H1 (cell line): Measurements from ENCODE around the gene CCDC157. TPM values are rescaled to one million over a fixed set of nuclear protein-coding genes. Genes with fewer than 3 reads are reported as not detected.

Source experiments
- CBX5 ChIP-seq: fragments of 300-800, 300-1000 bp; sonication (generic); IDR thresholded peaks from 2 replicates; pipeline ENCODE4 v1.7.1; 2016; ENCODE audit warnings: antibody characterized with exemption, low read length, low read depth
- FOSL1 ChIP-seq: IDR thresholded peaks from 2 replicates; pipeline ENCODE4 v1.6.1; 2011; ENCODE audit warnings: mild to moderate bottlenecking, low read depth, low read length, moderate library complexity; ENCODE audit not compliant: insufficient read depth
- GABPA ChIP-seq: IDR thresholded peaks from 2 replicates; pipeline ENCODE4 v1.6.1; 2011; ENCODE audit warnings: mild to moderate bottlenecking, low read length, moderate library complexity, borderline replicate concordance; ENCODE audit not compliant: insufficient read depth
- JUN ChIP-seq: IDR thresholded peaks from 2 replicates; pipeline ENCODE4 v1.6.1; 2011; ENCODE audit warnings: low read depth, mild to moderate bottlenecking, improper control_type of control experiment, low read length
- NRF1 ChIP-seq: IDR thresholded peaks from 2 replicates; pipeline ENCODE4 v1.6.1; 2011; ENCODE audit warnings: mild to moderate bottlenecking, low read depth, low read length, improper control_type of control experiment
- RXRA ChIP-seq: IDR thresholded peaks from 2 replicates; pipeline ENCODE4 v1.6.1; 2011; ENCODE audit warnings: low read depth, mild to moderate bottlenecking, low read length, moderate library complexity; ENCODE audit not compliant: insufficient read depth
- polyA plus RNA-seq, 7 experiments: library from polyadenylated mRNA; depleted of rRNA in 3 of 7; stranded (reverse) in 5 of 7; unstranded in 2 of 7; fragments of >200 nt in 5 of 7; fragments of 200-250 nt in 2 of 7; gene quantifications; 1 replicate in 5 of 7; 2 replicates in 1 of 7; 4 replicates in 1 of 7; pipeline versions ENCODE4 v1.2.1 to v1.2.3, GENCODE V29; 2011 to 2013; ENCODE audit warnings: missing spikeins in 2 of 7, mixed read lengths in 2 of 7
- total RNA-seq: library from RNA; stranded (reverse); fragmentation: NEBNext Ultra II Directional; extraction: Animal tissue kit (Norgen Biotek cat#: 25700); gene quantifications from 2 replicates; pipeline ENCODE4 v1.2.1, GENCODE V29; 2021
- TF ChIP-seq, protein P1 (sequence below): IDR thresholded peaks from 2 replicates; pipeline ENCODE4 v1.6.1; 2012; ENCODE audit warnings: inconsistent platforms

The CCDC157 gene
- total and polyA plus RNA-seq, 2 of the 8 experiments (the other 6 are each of a cell fraction or from before 2014, with no cell fraction given), result 4.1 to 8.4 TPM

DNA sequence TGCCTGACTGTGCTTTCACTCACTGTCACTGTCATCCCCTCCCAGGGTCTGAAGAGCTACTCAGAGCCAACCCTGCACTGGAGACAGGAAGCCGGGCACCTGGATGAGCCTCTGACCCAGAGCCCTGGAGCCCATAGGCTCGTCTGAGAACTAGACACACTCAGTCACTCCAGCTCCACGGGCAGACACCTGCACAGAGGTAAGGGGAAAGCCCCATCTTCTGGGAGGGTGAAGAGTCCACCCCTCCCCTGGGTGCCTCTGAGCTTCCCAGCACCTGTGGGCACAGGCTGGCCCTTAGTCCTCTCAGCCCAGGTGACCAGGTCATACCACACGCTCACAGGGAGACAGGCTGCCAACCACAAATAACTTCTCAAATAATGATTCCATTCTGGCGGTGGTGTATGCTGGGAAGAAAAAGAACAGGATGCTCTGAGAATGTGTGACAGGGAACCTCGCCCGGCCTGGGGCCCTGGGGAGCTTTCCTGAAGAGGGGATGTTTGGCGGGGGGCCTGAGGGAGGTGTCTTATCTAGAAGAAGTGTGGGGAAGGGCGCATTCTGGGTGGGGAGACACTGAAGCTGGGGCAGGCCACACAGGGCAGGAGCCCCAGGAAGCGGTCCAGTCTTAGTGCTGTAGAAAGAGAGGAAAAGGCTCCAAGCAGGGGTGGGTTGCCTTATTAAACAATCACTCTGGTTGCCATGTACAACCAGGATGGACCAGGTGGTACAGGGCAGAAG, 5.3 kb downstream of the CCDC157 start (continued):
- no peak for TF ChIP-seq JUN
- no peak for TF ChIP-seq FOSL1
- TF ChIP-seq RXRA, result no peak
- no peak for TF ChIP-seq GABPA
- TF ChIP-seq NRF1, result no peak
- TF ChIP-seq, protein P1, sequence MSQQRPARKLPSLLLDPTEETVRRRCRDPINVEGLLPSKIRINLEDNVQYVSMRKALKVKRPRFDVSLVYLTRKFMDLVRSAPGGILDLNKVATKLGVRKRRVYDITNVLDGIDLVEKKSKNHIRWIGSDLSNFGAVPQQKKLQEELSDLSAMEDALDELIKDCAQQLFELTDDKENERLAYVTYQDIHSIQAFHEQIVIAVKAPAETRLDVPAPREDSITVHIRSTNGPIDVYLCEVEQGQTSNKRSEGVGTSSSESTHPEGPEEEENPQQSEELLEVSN, result no peak
- no peak for TF ChIP-seq CBX5
